Measurements from ENCODE around the gene LARGE1. TPM values are rescaled to one million over a fixed set of nuclear protein-coding genes. Genes with fewer than 3 reads are reported as not detected.

The LARGE1 gene
- total RNA-seq, 1 experiment from 2014 or later: 1.0 TPM

- DNase-seq (ENCODE audit: low read depth): no peak
Observed at GRCh38 chr22:33780531-33781136, 139.6 kb downstream of the LARGE1 start.

- no peak for DNase-seq (ENCODE audit: low read depth)
Observed at GRCh38 chr22:33779243-33779642, 141.0 kb downstream of the LARGE1 start.

DNA sequence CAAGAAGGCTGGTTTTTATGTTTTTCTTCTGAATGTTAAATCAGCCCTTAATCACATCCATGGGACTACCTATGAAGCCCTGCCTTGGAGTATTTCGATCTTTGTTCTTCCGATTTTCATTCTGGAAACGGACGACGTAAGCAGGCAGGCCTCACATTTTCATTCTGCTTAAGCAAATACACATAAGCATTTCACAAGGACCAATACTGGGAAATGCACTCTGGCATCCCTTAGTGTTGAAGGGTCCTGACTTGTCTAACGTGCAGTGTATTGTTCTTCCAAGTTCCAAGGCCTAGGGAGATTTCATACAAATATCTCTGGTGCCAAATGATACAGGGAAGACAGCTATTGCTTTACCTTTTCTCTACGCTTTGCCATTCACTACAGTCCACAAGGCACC is 143.8 kb downstream of the LARGE1 start:
- DNase-seq (ENCODE audit: low read depth): no peak

DNA sequence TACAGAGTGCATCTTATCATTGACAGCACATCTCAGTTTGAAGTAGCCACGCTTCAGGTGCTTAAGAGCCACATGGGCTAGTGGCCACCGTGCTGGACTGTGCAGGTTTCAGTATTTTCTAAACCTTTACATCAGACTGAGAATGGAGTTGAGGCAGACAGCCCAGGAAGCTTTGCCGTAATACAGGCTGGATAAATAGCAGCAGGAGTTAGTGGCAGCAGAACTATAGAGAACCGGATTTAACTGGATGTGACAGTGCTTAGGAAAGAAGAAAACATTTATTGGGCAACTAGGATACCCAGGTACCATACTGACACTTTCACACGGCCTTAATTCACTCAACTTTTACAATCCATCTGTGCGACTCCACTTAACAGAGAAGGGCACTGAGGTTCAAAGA is 145.5 kb downstream of the LARGE1 start:
- DNase-seq (ENCODE audit: low read depth): no peak

DNA sequence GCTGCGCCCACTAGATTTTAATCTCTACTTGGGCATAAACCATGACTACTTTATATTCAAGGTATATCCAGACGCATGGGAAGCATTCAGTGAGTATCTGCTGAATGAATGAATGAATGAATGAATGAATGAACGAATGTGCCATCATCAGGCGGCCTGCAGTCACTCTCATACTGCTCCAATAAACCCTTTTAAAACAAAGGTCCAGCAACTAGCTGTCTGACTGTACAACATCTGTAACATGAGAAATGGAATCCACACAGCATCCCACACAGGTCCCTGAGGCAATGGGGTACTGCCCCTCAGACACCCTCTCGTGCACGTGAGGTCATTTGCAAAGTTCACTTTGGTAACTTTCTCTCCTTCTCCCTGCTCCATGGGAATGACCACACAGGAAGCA is 147.5 kb downstream of the LARGE1 start:
- no peak for DNase-seq (ENCODE audit: low read depth)

DNA sequence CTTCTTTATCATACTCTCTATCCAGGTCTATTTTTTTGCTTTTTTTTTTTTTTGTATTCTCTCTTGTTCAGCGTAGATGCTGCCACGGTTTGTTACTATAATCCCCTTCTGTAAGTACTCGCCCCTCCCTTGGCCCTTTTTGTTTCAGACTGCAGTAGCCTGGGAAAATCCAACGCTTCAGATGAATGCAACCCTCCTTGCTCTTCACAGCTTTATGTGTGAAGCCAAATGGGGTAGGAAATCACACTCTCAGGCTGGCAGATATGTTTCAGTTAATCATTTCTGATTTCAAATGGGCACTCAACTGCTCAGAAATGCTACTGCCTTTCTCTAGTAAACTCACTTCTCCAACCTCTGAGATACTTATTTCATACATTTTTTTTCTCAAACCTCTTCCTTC is 149.1 kb downstream of the LARGE1 start:
- DNase-seq (ENCODE audit: low read depth): no peak

- DNase-seq (ENCODE audit: low read depth): no peak
Observed at GRCh38 chr22:33770723-33771122, 149.6 kb downstream of the LARGE1 start.

DNA sequence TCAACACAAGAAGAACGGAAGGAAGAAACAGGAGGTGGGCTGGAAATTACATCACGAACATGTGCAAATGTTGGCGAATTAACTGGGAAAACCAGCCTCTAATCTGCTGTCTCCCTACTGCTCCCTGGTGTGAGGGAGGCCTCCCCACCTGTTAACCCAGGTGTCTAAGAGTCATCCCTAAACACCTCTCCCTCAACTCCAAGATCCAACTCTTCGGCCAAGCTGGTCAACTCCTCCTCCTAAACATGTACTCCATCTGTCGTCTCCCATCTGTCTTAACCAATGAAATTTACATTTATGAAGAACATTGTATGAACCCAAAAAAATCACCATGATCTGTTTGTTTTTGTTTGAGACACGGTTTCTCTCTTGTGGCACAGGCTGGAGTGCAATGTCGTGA is 154.2 kb downstream of the LARGE1 start:
- no peak for DNase-seq (ENCODE audit: low read depth)

GRCh38 chr22:33758961-33759360 is 161.3 kb downstream of the LARGE1 start:
- DNase-seq (ENCODE audit: low read depth): no peak

GRCh38 chr22:33757802-33758483 is 162.3 kb downstream of the LARGE1 start:
- no peak for DNase-seq (ENCODE audit: low read depth)

DNA sequence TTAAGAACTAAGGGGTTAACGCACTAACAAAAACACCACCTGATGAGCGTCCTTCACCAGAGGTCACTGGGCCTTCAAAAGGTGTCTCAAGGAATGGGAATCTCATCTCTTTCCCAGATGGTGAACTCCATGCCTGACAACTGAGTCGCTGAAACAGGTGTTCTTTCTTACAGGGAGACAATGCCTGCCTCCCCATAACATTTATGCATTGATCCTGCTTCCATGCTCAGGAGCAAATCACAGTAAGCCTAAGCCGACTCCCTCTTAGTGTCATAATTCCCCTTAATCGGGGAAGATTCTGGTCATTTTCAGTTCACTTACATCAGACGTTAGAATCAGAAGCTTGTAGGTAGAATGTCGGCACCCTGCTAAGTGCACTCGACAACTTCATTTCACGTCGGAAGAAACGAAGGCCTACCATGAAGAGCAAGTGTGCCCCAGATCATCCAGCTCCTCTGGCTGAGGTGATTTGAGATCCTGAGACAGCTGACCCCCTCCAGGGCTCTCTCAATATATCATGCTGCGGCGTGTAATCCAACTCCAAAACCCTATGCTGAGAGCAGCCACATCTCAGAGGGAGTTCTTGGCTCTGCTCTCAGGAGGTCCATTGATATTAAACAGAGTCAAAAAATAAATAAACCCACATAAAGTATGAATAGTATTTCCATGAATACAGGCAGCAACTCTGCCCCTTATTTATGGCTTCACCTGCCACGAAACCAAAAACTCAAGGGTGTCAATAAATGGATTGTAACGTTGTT is 163.1 kb downstream of the LARGE1 start:
- no peak for DNase-seq (ENCODE audit: low read depth)

- DNase-seq (ENCODE audit: low read depth): no peak
Observed at GRCh38 chr22:33756508-33756949, 163.7 kb downstream of the LARGE1 start.

DNA sequence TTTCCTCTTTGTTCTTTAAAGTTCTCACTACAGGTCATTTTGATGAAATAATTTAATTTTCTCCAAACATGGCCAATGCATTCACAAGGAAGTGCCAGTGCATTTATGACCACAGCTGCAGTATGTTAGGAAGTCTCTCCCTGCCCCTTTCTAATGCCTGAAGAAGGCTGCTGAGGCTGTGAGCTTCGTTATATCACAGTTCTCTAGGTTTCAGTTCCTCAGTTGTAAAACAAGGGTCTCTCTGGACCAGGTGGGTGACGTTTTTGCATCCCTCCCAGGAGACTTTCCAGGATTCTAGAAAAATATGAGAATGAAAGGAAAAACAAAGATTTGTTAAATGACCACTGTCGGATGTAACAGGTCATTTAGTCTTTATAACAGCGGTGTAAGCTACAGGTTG is 171.6 kb downstream of the LARGE1 start:
- no peak for DNase-seq (ENCODE audit: low read depth)

DNA sequence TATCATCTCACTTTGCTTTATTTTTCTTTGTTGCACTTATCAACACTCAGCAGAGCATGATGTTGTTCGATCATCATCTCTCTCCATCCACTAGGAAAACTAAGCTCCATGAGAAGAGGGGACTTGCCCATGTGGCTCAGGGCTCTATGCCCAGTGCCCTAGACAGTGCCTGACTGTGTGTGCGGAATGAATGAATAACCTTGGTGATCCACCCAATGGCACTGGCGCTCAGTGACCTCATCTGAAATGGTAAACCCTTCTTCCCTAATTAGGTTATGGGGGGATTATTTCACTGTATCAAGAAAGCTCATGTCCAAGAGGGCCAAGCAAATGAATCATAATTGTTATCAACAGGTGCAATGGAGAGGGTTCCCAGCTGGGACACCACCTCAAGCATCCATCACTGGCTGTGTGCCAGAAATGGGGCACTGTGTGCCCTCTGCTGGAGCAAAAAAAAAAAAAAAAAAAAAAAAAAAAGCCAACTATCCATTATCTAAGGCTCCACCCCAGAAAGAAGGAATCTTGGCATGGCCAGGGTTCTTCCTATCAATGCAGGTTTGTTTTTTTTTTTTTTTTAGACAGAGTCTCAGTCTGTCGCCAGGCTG is 172.6 kb downstream of the LARGE1 start:
- no peak for DNase-seq (ENCODE audit: low read depth)

DNA sequence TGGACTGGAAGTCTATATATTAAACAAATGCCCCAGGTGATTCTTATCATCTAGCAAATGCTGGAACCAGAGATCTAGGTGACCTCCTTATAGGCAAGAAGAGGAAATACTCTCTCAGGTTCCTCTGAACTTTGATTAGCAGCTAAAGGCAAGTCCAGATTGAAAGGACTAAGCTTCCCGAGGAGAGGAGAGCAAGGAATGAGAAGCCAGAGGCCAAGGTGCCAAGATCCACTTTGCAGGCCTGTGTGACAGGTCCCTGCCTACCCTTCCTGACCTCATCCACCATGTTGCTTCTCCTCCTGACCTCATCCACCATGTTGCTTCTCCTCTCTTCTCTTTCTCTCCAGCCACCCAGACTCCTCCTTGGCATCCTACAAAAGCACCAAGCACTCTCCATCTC is 173.2 kb downstream of the LARGE1 start:
- no peak for DNase-seq (ENCODE audit: low read depth)

DNA sequence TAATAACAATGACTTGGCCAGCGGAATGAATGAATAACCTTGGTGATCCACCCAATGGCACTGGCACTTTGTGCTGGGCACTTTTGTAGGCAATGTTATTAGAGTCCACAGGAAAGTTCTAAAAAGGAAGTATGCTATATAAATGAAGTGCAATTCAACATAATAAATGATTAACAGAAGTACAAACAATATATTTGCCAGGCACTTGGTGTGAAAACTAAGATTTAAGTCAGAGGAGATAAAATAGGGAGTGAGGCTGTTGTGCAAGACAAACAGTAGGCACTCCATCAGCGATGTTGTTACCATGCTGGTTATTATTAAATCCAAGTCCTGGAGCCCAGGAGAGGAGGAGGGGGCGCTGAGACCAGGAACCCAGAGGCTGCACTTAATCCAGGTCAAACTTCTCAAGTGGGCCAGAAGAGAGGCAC is 173.8 kb downstream of the LARGE1 start:
- no peak for DNase-seq (ENCODE audit: low read depth)

DNA sequence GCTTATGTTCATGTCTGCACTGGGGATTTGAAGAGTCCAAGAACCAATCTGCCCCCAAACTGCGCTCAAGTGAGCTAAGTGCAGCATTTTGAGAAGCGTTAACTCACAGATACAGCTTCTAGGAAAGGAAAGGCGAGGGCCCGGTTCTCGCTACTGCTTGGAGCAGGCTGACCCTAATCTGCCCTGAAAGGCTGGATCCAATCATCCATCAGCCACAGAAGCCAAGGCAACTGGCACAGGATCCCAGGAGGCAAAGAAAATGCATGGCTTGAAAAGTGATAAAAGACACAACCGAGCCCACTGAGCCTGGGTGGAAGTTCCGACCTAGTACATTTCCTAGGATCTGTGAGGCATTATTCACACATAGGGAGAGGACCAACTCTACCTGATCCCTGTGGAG is 174.8 kb downstream of the LARGE1 start:
- DNase-seq (ENCODE audit: low read depth): no peak

GRCh38 chr22:33743756-33744155 is 176.5 kb downstream of the LARGE1 start:
- no peak for DNase-seq (ENCODE audit: low read depth)

- no peak for DNase-seq (ENCODE audit: low read depth)
Observed at GRCh38 chr22:33741025-33741424, 179.3 kb downstream of the LARGE1 start.

- DNase-seq (ENCODE audit: low read depth): no peak
Observed at GRCh38 chr22:33739516-33739915, 180.8 kb downstream of the LARGE1 start.

GRCh38 chr22:33737662-33738061 is 182.6 kb downstream of the LARGE1 start:
- no peak for DNase-seq (ENCODE audit: low read depth)

GRCh38 chr22:33735978-33736377 is 184.3 kb downstream of the LARGE1 start:
- DNase-seq (ENCODE audit: low read depth): no peak
